HepG2 (cell line): ENCODE results near the gene BEX2. TPM values are rescaled to one million over a fixed set of nuclear protein-coding genes. Genes with fewer than 3 reads are reported as not detected.

Experiments used
- ATAC-seq: fragments of 200-7000 bp; cut with Tn5 transposase; 3 replicates; pipeline ENCODE4 v1.9.1; 2020; ENCODE audit warnings: mild to moderate bottlenecking, moderate library complexity
- BruUV-seq: library from RNA; stranded (reverse); fragments of 400-500 nt; replicated peaks from 2 replicates; lab custom pipeline; 2021; lab: Mats Ljungman, UMichigan
- CTCF ChIA-PET: fragments of 300-600 bp; formaldehyde crosslinking; extraction: SDS; loops from one replicate; lab custom pipeline; 2021; ENCODE audit warnings: low total read pairs, inconsistent platforms, low intra/inter-chr PET ratio; lab: Yijun Ruan, JAX
- POLR2A ChIA-PET: fragments of 350-600 bp; sonication (Branson Sonifier 250); formaldehyde crosslinking; loops from one replicate; lab custom pipeline; 2020; ENCODE audit warnings: antibody characterized with exemption, inconsistent platforms; lab: Yijun Ruan, JAX
- DNase-seq: peaks from one replicate; pipeline ENCODE4 v3.0.0-alpha.2; 2015; ENCODE audit warnings: low spot score
- FAIRE-seq: peaks from 3 replicates; lab custom pipeline; 2011; peaks lifted over from hg19 to GRCh38; lab: Jason Lieb, UNC
- H2AFZ ChIP-seq: one replicate; pipeline ENCODE4 v1.6.1; 2011; ENCODE audit warnings: low read length, inconsistent platforms
- H3K27ac ChIP-seq: fragments of 300-600 bp; 3 replicates; pipeline ENCODE4 v1.8.0; 2011; ENCODE audit warnings: mixed run types, mild to moderate bottlenecking, mixed read lengths, low read length, inconsistent platforms; ENCODE audit not compliant: insufficient read depth; ENCODE audit errors: extremely low read length
- H3K27me3 ChIP-seq, 2 experiments: fragments of 200-600 bp in 1 of 2; 2 replicates in 1 of 2; 3 replicates in 1 of 2; pipeline versions ENCODE4 v1.6.0 to v1.8.0; 2011; ENCODE audit warnings: low read length in 2 of 2, mild to moderate bottlenecking in 2 of 2, moderate library complexity in 2 of 2, inconsistent platforms in 1 of 2; ENCODE audit not compliant: insufficient read depth in 2 of 2, control insufficient read depth in 1 of 2
- H3K36me3 ChIP-seq, 2 experiments: fragments of 200-600 bp in 1 of 2; replicated peaks in 1 of 2; 2 replicates in 1 of 2; 3 replicates in 1 of 2; pipeline versions ENCODE4 v1.5.1 to v1.8.0; 2011; ENCODE audit warnings: low read length in 2 of 2, inconsistent platforms in 1 of 2; ENCODE audit not compliant: insufficient read depth in 2 of 2, control insufficient read depth in 1 of 2
- H3K4me1 ChIP-seq: 2 replicates; pipeline ENCODE4 v1.5.1; 2012; ENCODE audit warnings: low read length, inconsistent platforms; ENCODE audit not compliant: insufficient read depth
- H3K4me2 ChIP-seq: 2 replicates; pipeline ENCODE4 v1.6.0; 2011; ENCODE audit warnings: low read depth, low read length, inconsistent platforms
- H3K4me3 ChIP-seq, 3 experiments: fragments of 200-600 bp in 1 of 3; sonication (generic), shearing (Covaris generic) in 1 of 3; replicated peaks in 1 of 3; 2 replicates each; pipeline ENCODE4 v1.5.1; 2011 to 2016; ENCODE audit warnings: low read length in 3 of 3, inconsistent platforms in 2 of 3, low read depth in 2 of 3, mild to moderate bottlenecking in 2 of 3, control low read depth in 1 of 3, mixed read lengths in 1 of 3; ENCODE audit not compliant: insufficient read depth in 1 of 3
- H3K79me2 ChIP-seq: one replicate; pipeline ENCODE4 v1.6.1; 2011; ENCODE audit warnings: low read length, inconsistent platforms; ENCODE audit not compliant: insufficient read depth
- H3K9ac ChIP-seq: 2 replicates; pipeline ENCODE4 v1.6.0; 2011; ENCODE audit warnings: mild to moderate bottlenecking, low read depth, low read length, inconsistent platforms; ENCODE audit not compliant: insufficient read depth
- H3K9me3 ChIP-seq: 2 replicates; pipeline ENCODE4 v1.5.1; 2012; ENCODE audit warnings: mild to moderate bottlenecking, low read length
- H4K20me1 ChIP-seq: 2 replicates; pipeline ENCODE4 v1.6.0; 2011; ENCODE audit warnings: inconsistent platforms, mild to moderate bottlenecking, low read length, moderate library complexity; ENCODE audit not compliant: insufficient read depth
- CEBPB ChIP-seq: IDR thresholded peaks from 2 replicates; pipeline ENCODE4 v1.6.1; 2011; ENCODE audit warnings: low read depth, low read length, improper control_type of control experiment, borderline replicate concordance
- EEA1 ChIP-seq: sonication (generic); formaldehyde crosslinking; IDR thresholded peaks from 2 replicates; pipeline ENCODE4 v1.5.1; 2020; ENCODE audit warnings: mild to moderate bottlenecking, missing genetic modification reagents, borderline replicate concordance
- RORA ChIP-seq: sonication (generic); formaldehyde crosslinking; IDR thresholded peaks from 2 replicates; pipeline ENCODE4 v1.5.0; 2020; ENCODE audit warnings: mild to moderate bottlenecking, missing genetic modification reagents, moderate library complexity
- YEATS2 ChIP-seq: sonication (generic); formaldehyde crosslinking; IDR thresholded peaks from 2 replicates; pipeline ENCODE4 v1.4.0; 2020; ENCODE audit warnings: missing genetic modification reagents, borderline replicate concordance
- ZNF577 ChIP-seq: sonication (generic); formaldehyde crosslinking; IDR thresholded peaks from 2 replicates; pipeline ENCODE4 v1.4.0; 2020; ENCODE audit warnings: mild to moderate bottlenecking, low read depth, missing genetic modification reagents, borderline replicate concordance
- WGBS: methylation state at CpG from one replicate; pipeline ENCODE4 v1.1.6; 2017; ENCODE audit warnings: low lambda C conversion rate; 5-methylcytosine and 5-hydroxymethylcytosine counted together
- in situ Hi-C: cut with HindIII; loops from 2 replicates; pipeline ENCODE4 v1.10.0; 2017; ENCODE audit warnings: low pct_unique_long_range_greater_than_20kb; ENCODE audit not compliant: extremely low pct_ligation_motif_present
- intact Hi-C: fragments of 100-400 bp; cut with micrococcal nuclease; formaldehyde crosslinking; loops from one replicate; pipeline ENCODE4 v1.10.0; 2022; ENCODE audit not compliant: unreplicated experiment
- polyA plus RNA-seq, 8 experiments: library from polyadenylated mRNA; depleted of rRNA in 3 of 8; stranded (reverse) in 7 of 8; unstranded in 1 of 8; fragments of >200 nt; fragmentation: Illumina TruSeq in 4 of 8; extraction: Trizol in 4 of 8; gene quantifications; 2 replicates each; pipeline versions ENCODE4 v1.2.1 to v1.2.3, GENCODE V29; 2011 to 2016; ENCODE audit warnings: low read depth in 4 of 8, missing spikeins in 1 of 8, mixed read lengths in 1 of 8; ENCODE audit not compliant: insufficient read depth in 1 of 8
- total RNA-seq, 5 experiments: library from RNA; depleted of rRNA; stranded (reverse); fragments of >200 nt; fragmentation: Illumina TruSeq; extraction: Trizol; gene quantifications; 2 replicates each; pipeline ENCODE4 v1.2.3, GENCODE V29; 2016; ENCODE audit warnings: low read depth in 1 of 5
- TF ChIP-seq, protein P1 (sequence below): IDR thresholded peaks from 2 replicates; pipeline ENCODE4 v1.6.1; 2016; ENCODE audit warnings: mild to moderate bottlenecking
- TF ChIP-seq, protein P2 (sequence below): sonication (generic); formaldehyde crosslinking; IDR thresholded peaks from 2 replicates; pipeline ENCODE4 v1.5.0; 2020; ENCODE audit warnings: mild to moderate bottlenecking, missing genetic modification reagents, borderline replicate concordance
- TF ChIP-seq, protein P3 (sequence below): sonication (generic); formaldehyde crosslinking; conservative IDR thresholded peaks from 2 replicates; pipeline ENCODE4 v1.4.0; 2020; ENCODE audit warnings: missing genetic modification reagents
- TF ChIP-seq, protein P4 (sequence below): sonication (generic); formaldehyde crosslinking; IDR thresholded peaks from 2 replicates; pipeline ENCODE4 v1.5.0; 2020; ENCODE audit warnings: missing genetic modification reagents

BEX2 gene
- total and polyA plus RNA-seq, 2 of the 13 experiments (the other 11 are each of a cell fraction or from before 2014, with no cell fraction given) = 0.46 to 0.54 TPM

DNA sequence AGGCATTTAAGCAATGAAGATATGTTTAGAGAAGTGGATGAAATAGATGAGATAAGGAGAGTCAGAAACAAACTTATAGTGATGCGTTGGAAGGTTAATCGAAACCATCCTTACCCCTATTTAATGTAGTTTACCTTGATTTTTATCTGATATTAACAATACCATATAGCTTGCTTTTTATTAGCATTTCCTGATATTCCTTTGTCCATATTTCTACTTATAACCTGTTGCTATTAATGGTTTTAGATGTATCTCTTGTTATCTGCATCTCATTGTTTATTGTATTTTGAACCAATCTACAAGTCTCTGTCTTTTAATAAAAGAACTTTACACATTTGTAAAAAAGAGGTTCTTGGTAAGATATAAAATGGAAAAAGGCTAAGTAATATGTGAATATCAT lies 47.1 kb upstream of the BEX2 start:
- Histone ChIP-seq H3K4me1 (peaks cover 30% of the 10 kb centered on the region), H3K27ac (no peak overlapping the region), H3K9me3 (no peaks in the 10 kb centered on the region), H3K9ac (no peak overlapping the region), H2AFZ (no peak overlapping the region), H3K79me2 (peaks cover 5% of the 10 kb centered on the region), H4K20me1 (no peaks in the 10 kb centered on the region), H3K4me2 (peak overlapping the region; percentile 70), H3K36me3 (no peaks in the 10 kb centered on the region), H3K4me3 (no peak overlapping the region; a peak in 1 of 6 replicates), H3K27me3 (no peaks in the 10 kb centered on the region; a peak in 1 of 5 replicates)
- 91% methylated on average over 2 of the region's 2 CpGs for WGBS
- ATAC-seq (no peak), FAIRE-seq (no peak), DNase-seq (no peak)
- intact Hi-C loops = no loop called here
- in situ Hi-C loops = no loop called here
- ChIA-PET CTCF (no interaction called here), POLR2A (interaction anchor here (3.6 kb wide), 1 partner anchor 19 kb away, joined by 13 read pairs; the partner anchor contains the start of gene BEX3)
- TF ChIP-seq, protein P1, sequence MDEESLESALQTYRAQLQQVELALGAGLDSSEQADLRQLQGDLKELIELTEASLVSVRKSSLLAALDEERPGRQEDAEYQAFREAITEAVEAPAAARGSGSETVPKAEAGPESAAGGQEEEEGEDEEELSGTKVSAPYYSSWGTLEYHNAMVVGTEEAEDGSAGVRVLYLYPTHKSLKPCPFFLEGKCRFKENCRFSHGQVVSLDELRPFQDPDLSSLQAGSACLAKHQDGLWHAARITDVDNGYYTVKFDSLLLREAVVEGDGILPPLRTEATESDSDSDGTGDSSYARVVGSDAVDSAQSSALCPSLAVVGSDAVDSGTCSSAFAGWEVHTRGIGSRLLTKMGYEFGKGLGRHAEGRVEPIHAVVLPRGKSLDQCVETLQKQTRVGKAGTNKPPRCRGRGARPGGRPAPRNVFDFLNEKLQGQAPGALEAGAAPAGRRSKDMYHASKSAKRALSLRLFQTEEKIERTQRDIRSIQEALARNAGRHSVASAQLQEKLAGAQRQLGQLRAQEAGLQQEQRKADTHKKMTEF (CRISPR knock-in tag) = no peak
- TF ChIP-seq, protein P2, sequence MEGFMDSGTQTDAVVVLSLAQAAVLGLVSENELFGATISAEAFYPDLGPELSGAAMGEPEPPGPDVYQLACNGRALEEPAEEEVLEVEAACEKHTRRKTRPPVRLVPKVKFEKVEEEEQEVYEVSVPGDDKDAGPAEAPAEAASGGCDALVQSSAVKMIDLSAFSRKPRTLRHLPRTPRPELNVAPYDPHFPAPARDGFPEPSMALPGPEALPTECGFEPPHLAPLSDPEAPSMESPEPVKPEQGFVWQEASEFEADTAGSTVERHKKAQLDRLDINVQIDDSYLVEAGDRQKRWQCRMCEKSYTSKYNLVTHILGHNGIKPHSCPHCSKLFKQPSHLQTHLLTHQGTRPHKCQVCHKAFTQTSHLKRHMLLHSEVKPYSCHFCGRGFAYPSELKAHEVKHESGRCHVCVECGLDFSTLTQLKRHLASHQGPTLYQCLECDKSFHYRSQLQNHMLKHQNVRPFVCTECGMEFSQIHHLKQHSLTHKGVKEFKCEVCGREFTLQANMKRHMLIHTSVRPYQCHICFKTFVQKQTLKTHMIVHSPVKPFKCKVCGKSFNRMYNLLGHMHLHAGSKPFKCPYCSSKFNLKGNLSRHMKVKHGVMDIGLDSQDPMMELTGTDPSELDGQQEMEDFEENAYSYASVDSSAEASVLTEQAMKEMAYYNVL (CRISPR knock-in tag) = no peak
- BruUV-seq = no TSS peak

DNA sequence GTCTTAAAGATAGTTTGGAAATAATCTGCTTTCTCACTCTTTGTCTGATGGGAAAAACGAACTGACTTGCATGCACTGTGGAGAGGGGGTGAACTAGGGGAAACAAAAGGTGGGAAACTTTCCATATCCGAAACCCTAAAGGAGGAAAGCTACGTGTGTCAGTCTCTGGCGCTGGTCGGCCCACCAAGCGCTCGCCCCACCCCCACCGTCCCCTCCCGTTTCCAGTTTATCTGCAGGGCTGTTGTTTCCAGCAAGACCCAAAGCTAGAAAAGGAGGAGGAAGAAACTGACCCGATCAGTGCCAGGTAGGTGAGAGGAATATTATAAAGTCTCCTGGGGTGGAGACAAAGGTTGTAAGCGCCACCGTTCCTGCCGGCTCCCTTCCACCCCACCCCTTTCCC lies 46.1 kb upstream of the BEX2 start:
- H3K27me3 ChIP-seq = no peaks in the 10 kb centered on the region; a peak in 1 of 5 replicates
- H3K9me3 ChIP-seq = no peaks in the 10 kb centered on the region
- BruUV-seq = TSS peak; percentile 88
- ChIA-PET CTCF (no interaction called here), POLR2A (interaction anchor here (1.0 to 3.6 kb wide), 3 partner anchors 11 to 103 kb away, joined by 3 to 13 read pairs (median 4); partner anchors contain the start of gene BEX3)
- H3K4me3 ChIP-seq = peak overlapping the region; percentile 73 to 82 (median 76)
- H3K4me2 ChIP-seq = peak overlapping the region; percentile 70
- 4% methylated on average over 11 of the region's 13 CpGs for WGBS
- H3K36me3 ChIP-seq = no peaks in the 10 kb centered on the region
- peak overlapping the region; percentile 77 for H3K9ac ChIP-seq
- intact Hi-C loops (no loop called here), in situ Hi-C loops (no loop called here)
- FAIRE-seq (no peak), ATAC-seq (peak; percentile 44; the same call in 2 of the 3 replicates), DNase-seq (no peak)
- peak overlapping the region; percentile 59 for H3K27ac ChIP-seq
- H3K4me1 ChIP-seq = peaks cover 20% of the 10 kb centered on the region
- no peaks in the 10 kb centered on the region for H4K20me1 ChIP-seq
- peaks cover 5% of the 10 kb centered on the region for H3K79me2 ChIP-seq
- no peak overlapping the region for H2AFZ ChIP-seq
- TF ChIP-seq YEATS2 (CRISPR knock-in tag) (no peak), RORA (no peak), ZNF577 (no peak), EEA1 (CRISPR knock-in tag) (no peak), CEBPB (no peak)
- TF ChIP-seq, protein P3, sequence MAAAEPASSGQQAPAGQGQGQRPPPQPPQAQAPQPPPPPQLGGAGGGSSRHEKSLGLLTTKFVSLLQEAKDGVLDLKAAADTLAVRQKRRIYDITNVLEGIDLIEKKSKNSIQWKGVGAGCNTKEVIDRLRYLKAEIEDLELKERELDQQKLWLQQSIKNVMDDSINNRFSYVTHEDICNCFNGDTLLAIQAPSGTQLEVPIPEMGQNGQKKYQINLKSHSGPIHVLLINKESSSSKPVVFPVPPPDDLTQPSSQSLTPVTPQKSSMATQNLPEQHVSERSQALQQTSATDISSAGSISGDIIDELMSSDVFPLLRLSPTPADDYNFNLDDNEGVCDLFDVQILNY (CRISPR knock-in tag) = no peak
- TF ChIP-seq, protein P4, sequence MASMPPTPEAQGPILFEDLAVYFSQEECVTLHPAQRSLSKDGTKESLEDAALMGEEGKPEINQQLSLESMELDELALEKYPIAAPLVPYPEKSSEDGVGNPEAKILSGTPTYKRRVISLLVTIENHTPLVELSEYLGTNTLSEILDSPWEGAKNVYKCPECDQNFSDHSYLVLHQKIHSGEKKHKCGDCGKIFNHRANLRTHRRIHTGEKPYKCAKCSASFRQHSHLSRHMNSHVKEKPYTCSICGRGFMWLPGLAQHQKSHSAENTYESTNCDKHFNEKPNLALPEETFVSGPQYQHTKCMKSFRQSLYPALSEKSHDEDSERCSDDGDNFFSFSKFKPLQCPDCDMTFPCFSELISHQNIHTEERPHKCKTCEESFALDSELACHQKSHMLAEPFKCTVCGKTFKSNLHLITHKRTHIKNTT (CRISPR knock-in tag) = no peak
